ENCODE data around the gene RPL10. TPM values are rescaled to one million over a fixed set of nuclear protein-coding genes. Genes with fewer than 3 reads are reported as not detected.
A peak's percentile ranks its signal among the peaks of the same experiment; 100 is the strongest.

The RPL10 gene
- polyA plus RNA-seq (2,926 to 3,552 TPM (median 3,414 TPM) in 3 replicates), polyA minus RNA-seq (1,111 to 1,756 TPM (median 1,179 TPM) in 3 replicates)
- 352 TPM for polyA plus RNA-seq (2011; ENCODE audit: low read depth)
- 2,144 and 3,499 TPM in 2 replicates for polyA plus RNA-seq (2011; cell fraction: cytosol; rRNA removed)
- polyA plus RNA-seq (2011; cell fraction: nucleus; rRNA removed): 867 and 1,022 TPM in 2 replicates
- 3,096 and 4,173 TPM in 2 replicates for polyA plus RNA-seq (2012; ENCODE audit: low replicate concordance)
- 1,700 TPM for polyA minus RNA-seq (2011; cell fraction: cytosol; rRNA and poly(A)+ RNA removed)
- polyA minus RNA-seq (2011; cell fraction: nucleus; rRNA and poly(A)+ RNA removed): 302 and 306 TPM in 2 replicates

DNA sequence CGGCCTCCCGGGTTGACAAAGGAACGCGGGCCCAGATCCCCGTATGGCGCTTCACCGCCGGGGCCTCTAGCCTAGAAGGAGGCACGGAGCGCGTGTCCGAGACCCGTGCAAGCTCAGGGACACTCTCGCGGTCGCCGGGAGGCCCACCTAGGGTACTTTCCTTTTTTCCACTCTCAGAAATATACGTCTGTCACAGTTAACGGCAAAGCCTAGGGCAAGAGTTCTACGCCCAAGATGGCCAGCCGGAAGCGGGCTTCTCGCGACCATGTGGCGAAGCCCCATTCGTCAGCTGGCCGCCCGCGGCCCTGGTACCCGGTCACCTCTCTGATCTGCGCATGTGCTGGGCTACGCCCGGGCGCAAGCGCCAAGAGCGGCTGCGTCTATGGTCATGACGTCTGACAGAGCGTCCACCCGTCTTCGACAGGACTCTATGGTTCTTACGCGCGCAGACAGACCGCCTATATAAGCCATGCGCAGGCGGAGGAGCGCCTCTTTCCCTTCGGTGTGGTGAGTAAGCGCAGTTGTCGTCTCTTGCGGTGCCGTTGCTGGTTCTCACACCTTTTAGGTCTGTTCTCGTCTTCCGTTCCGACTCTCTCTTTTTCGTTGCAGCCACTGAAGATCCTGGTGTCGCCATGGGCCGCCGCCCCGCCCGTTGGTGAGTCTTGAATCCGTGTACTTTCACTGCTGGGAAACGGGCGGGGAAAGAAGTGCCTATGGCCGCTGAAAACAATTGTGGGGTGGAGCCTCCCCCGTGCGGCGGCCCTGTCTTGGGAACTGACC, at the start of gene RPL10:
Gene RPL10, plus strand, starts transcription at position 490 of the 780 bp plus-strand sequence. Its CDS starts 143 bp downstream, at position 633.
- FAIRE-seq (no peak), DNase-seq (ENCODE audit: low read depth, low spot score) (peak; percentile 83)
- Histone ChIP-seq H3K9ac (ENCODE audit: control insufficient read depth, extremely low read depth, insufficient read depth, low read length) (peak within 1 kb of the TSS; percentile 98), H2AFZ (ENCODE audit: control insufficient read depth, low read length) (no peak within 1 kb of the TSS), H3K4me3 (ENCODE audit: control insufficient read depth in 2 of 3, extremely low read depth in 1 of 3, insufficient read depth in 2 of 3, low read depth in 1 of 3, low read length in 3 of 3) (peak within 1 kb of the TSS; percentile 60 to 80 (median 65)), H3K9me1 (ENCODE audit: control insufficient read depth, extremely low read depth, insufficient read depth, low read length) (no peaks in the 10 kb centered on the region), H3K27me3 (ENCODE audit: control insufficient read depth, extremely low read depth, insufficient read depth, low read length) (no peaks in the 10 kb centered on the region), H3K4me2 (ENCODE audit: control insufficient read depth, extremely low read depth, insufficient read depth, low read depth, low read length) (peak within 1 kb of the TSS; percentile 83), H3K36me3 (ENCODE audit: control insufficient read depth in 2 of 2, extremely low read depth in 1 of 2, insufficient read depth in 2 of 2, low read length in 2 of 2) (peaks cover 4 to 18% of the 10 kb centered on the region in 2 experiments), H3K9me3 (ENCODE audit: control insufficient read depth, low read depth, low read length) (no peaks in the 10 kb centered on the region), H3K27ac (ENCODE audit: control insufficient read depth, insufficient read depth, low read length) (peak within 1 kb of the TSS; percentile 92), H4K20me1 (ENCODE audit: control insufficient read depth, extremely low read depth, insufficient read depth, low read length) (no peaks in the 10 kb centered on the region), H3K79me2 (ENCODE audit: control insufficient read depth, insufficient read depth, low read length) (peaks cover 13% of the 10 kb centered on the region), H3K4me1 (ENCODE audit: control insufficient read depth, extremely low read depth, insufficient read depth, low read length) (peaks cover 2% of the 10 kb centered on the region)
- dilution Hi-C loops (cut with MboI; ENCODE audit: extremely low pct_ligation_motif_present, low sequenced_read_pairs): no loop called here
- TF ChIP-seq EZH2 (IDR thresholded peaks at IDR 0.05; ENCODE audit: low read length): no peak
- TF ChIP-seq, protein P1, sequence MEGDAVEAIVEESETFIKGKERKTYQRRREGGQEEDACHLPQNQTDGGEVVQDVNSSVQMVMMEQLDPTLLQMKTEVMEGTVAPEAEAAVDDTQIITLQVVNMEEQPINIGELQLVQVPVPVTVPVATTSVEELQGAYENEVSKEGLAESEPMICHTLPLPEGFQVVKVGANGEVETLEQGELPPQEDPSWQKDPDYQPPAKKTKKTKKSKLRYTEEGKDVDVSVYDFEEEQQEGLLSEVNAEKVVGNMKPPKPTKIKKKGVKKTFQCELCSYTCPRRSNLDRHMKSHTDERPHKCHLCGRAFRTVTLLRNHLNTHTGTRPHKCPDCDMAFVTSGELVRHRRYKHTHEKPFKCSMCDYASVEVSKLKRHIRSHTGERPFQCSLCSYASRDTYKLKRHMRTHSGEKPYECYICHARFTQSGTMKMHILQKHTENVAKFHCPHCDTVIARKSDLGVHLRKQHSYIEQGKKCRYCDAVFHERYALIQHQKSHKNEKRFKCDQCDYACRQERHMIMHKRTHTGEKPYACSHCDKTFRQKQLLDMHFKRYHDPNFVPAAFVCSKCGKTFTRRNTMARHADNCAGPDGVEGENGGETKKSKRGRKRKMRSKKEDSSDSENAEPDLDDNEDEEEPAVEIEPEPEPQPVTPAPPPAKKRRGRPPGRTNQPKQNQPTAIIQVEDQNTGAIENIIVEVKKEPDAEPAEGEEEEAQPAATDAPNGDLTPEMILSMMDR (optimal IDR thresholded peaks at IDR 0.05 in 1 of 3, IDR thresholded peaks at IDR 0.05 in 1 of 3, conservative IDR thresholded peaks at IDR 0.05 in 1 of 3; ENCODE audit: extremely low read depth in 1 of 3, insufficient read depth in 2 of 3, low read length in 3 of 3): no peak

DNA sequence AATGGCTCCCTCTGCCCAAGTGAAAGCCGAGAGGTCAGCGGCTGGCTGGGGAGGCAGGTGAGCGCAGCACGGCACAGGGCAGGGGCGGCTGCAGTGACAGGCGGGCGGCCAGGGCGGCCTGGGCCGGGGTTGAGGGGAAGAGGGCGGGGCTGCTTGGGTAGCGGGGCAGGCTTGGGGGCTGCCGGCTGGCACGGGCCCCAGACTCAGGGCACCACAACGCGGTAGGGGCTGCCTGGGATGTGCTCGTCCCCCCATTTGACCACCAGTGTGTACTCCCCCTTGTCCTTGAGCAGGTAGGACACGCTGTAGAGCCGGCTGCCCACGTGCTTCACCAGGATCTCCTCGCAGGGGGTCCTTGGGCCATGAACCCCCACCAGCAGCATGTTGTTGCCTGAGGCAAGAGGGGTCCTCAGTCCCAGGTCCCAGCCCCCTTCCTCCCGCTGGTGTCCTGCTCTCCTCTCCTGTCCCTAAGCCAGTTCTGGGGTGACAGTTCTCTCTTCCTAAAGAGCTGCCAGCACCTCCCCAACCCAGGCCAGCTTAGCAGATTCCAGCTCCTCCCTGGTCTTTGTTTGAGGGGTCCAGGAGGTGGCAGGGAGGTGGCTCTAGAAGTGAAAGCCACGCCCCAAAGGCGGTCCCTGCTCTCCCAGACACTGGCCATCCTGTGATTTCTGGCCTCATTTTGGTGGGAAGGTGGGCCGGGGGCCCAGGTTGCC, 49.4 kb upstream of the RPL10 start:
- peaks cover 15 to 20% of the 10 kb centered on the region in 2 experiments for H3K36me3 ChIP-seq (ENCODE audit: control insufficient read depth in 2 of 2, extremely low read depth in 1 of 2, insufficient read depth in 2 of 2, low read length in 2 of 2)
- TF ChIP-seq, protein P1 (optimal IDR thresholded peaks at IDR 0.05 in 1 of 3, IDR thresholded peaks at IDR 0.05 in 1 of 3, conservative IDR thresholded peaks at IDR 0.05 in 1 of 3; ENCODE audit: extremely low read depth in 1 of 3, insufficient read depth in 2 of 3, low read length in 3 of 3): no peak
- TF ChIP-seq EZH2 (IDR thresholded peaks at IDR 0.05; ENCODE audit: low read length): no peak
- no peaks in the 10 kb centered on the region for H3K4me1 ChIP-seq (ENCODE audit: control insufficient read depth, extremely low read depth, insufficient read depth, low read length)
- H3K9me1 ChIP-seq (ENCODE audit: control insufficient read depth, extremely low read depth, insufficient read depth, low read length): no peaks in the 10 kb centered on the region
- H2AFZ ChIP-seq (ENCODE audit: control insufficient read depth, low read length): no peak overlapping the region
- H3K27ac ChIP-seq (ENCODE audit: control insufficient read depth, insufficient read depth, low read length): no peak overlapping the region
- H3K4me3 ChIP-seq (ENCODE audit: control insufficient read depth in 2 of 3, extremely low read depth in 1 of 3, insufficient read depth in 2 of 3, low read depth in 1 of 3, low read length in 3 of 3): no peak overlapping the region
- no peak overlapping the region for H3K4me2 ChIP-seq (ENCODE audit: control insufficient read depth, extremely low read depth, insufficient read depth, low read depth, low read length)
- no peaks in the 10 kb centered on the region for H3K27me3 ChIP-seq (ENCODE audit: control insufficient read depth, extremely low read depth, insufficient read depth, low read length)
- dilution Hi-C loops (cut with MboI; ENCODE audit: extremely low pct_ligation_motif_present, low sequenced_read_pairs): no loop called here
- H4K20me1 ChIP-seq (ENCODE audit: control insufficient read depth, extremely low read depth, insufficient read depth, low read length): peaks cover 31% of the 10 kb centered on the region
- DNase-seq (ENCODE audit: low read depth, low spot score) (no peak), FAIRE-seq (no peak)
- no peaks in the 10 kb centered on the region for H3K79me2 ChIP-seq (ENCODE audit: control insufficient read depth, insufficient read depth, low read length)
- H3K9ac ChIP-seq (ENCODE audit: control insufficient read depth, extremely low read depth, insufficient read depth, low read length): no peak overlapping the region
- H3K9me3 ChIP-seq (ENCODE audit: control insufficient read depth, low read depth, low read length): peaks cover 3% of the 10 kb centered on the region

Data from keratinocyte (primary cell).